CD14-positive monocyte (primary cell): ENCODE measurements around the gene H2AZ2. TPM values are rescaled to one million over a fixed set of nuclear protein-coding genes. Genes with fewer than 3 reads are reported as not detected.

Experiments
- DNase-seq, 3 donors: peaks; one replicate each; pipeline ENCODE4 v3.0.0-alpha.2; 2011 to 2022
- H2AFZ ChIP-seq: 2 replicates; pipeline ENCODE4 v1.6.0; 2012; ENCODE audit warnings: mild to moderate bottlenecking, low read depth, low read length, inconsistent platforms; ENCODE audit not compliant: insufficient read depth, poor library complexity, severe bottlenecking
- H3K27ac ChIP-seq, 2 donors: 1 replicate in 1 of 2; 2 replicates in 1 of 2; pipeline ENCODE4 v1.5.1; 2012 to 2013; ENCODE audit warnings: low read length in 2 of 2, control low read depth in 1 of 2, inconsistent platforms in 1 of 2, low read depth in 1 of 2, mild to moderate bottlenecking in 1 of 2
- H3K27me3 ChIP-seq, 2 donors: one replicate each; pipeline versions ENCODE4 v1.6.0 to v1.6.1; 2011 to 2013; ENCODE audit warnings: low read length in 2 of 2; ENCODE audit not compliant: control insufficient read depth in 2 of 2, insufficient read depth in 2 of 2
- H3K36me3 ChIP-seq, 2 donors: replicated peaks in 1 of 2; 1 replicate in 1 of 2; 2 replicates in 1 of 2; pipeline versions ENCODE4 v1.5.1 to v1.6.1; 2012 to 2013; ENCODE audit warnings: low read length in 2 of 2, control low read depth in 1 of 2, inconsistent platforms in 1 of 2, mild to moderate bottlenecking in 1 of 2; ENCODE audit not compliant: insufficient read depth in 2 of 2, control insufficient read depth in 1 of 2
- H3K4me1 ChIP-seq, 2 donors: 1 replicate in 1 of 2; 2 replicates in 1 of 2; pipeline versions ENCODE4 v1.5.1 to v1.6.1; 2012 to 2013; ENCODE audit warnings: low read length in 2 of 2, control low read depth in 1 of 2, inconsistent platforms in 1 of 2, mild to moderate bottlenecking in 1 of 2, moderate library complexity in 1 of 2; ENCODE audit not compliant: insufficient read depth in 2 of 2, control insufficient read depth in 1 of 2
- H3K4me2 ChIP-seq: replicated peaks from 2 replicates; pipeline ENCODE3; 2012; ENCODE audit warnings: low read length, moderate library complexity, mild to moderate bottlenecking; ENCODE audit not compliant: poor library complexity, severe bottlenecking; ENCODE audit errors: extremely low read depth
- H3K4me3 ChIP-seq, 3 experiments: fragments of 200-600 bp in 1 of 3; sonication (generic) in 1 of 3; replicated peaks in 1 of 3; 1 replicate in 2 of 3; 2 replicates in 1 of 3; pipeline ENCODE4 v1.5.1; 2011 to 2013; ENCODE audit warnings: low read length in 3 of 3, mild to moderate bottlenecking in 3 of 3, control low read depth in 2 of 3, low read depth in 2 of 3, inconsistent platforms in 1 of 3, moderate library complexity in 1 of 3
- H3K79me2 ChIP-seq: 2 replicates; pipeline ENCODE4 v1.6.0; 2012; ENCODE audit warnings: mild to moderate bottlenecking, control low read depth, inconsistent platforms, low read length, moderate library complexity; ENCODE audit not compliant: insufficient read depth
- H3K9ac ChIP-seq: 2 replicates; pipeline ENCODE4 v1.6.0; 2017; ENCODE audit warnings: low read length, mild to moderate bottlenecking; ENCODE audit not compliant: insufficient read depth, poor library complexity, severe bottlenecking
- H3K9me3 ChIP-seq, 2 donors: replicated peaks in 1 of 2; 1 replicate in 1 of 2; 2 replicates in 1 of 2; pipeline versions ENCODE4 v1.5.1 to v1.6.1; 2012 to 2013; ENCODE audit warnings: low read length in 2 of 2, control low read depth in 1 of 2; ENCODE audit not compliant: control insufficient read depth in 1 of 2, insufficient read depth in 1 of 2
- H4K20me1 ChIP-seq: 2 replicates; pipeline ENCODE4 v1.6.0; 2012; ENCODE audit warnings: mild to moderate bottlenecking, low read length, control low read depth, moderate library complexity; ENCODE audit not compliant: insufficient read depth
- H3K27ac Mint-ChIP-seq, 7 donors: one replicate each; pipeline ENCODE4 v1.8.0; 2020; ENCODE audit warnings: mild to moderate bottlenecking in 7 of 7, mixed read lengths in 7 of 7, moderate library complexity in 6 of 7, inconsistent platforms in 2 of 7
- H3K27me3 Mint-ChIP-seq, 3 donors: one replicate each; pipeline ENCODE4 v1.8.0; 2021 to 2022; ENCODE audit warnings: low read depth in 3 of 3, mild to moderate bottlenecking in 3 of 3, mixed read lengths in 3 of 3, moderate library complexity in 3 of 3, inconsistent platforms in 1 of 3
- H3K36me3 Mint-ChIP-seq, 2 donors: one replicate each; pipeline ENCODE4 v1.8.0; 2020; ENCODE audit warnings: mixed read lengths in 2 of 2, inconsistent platforms in 1 of 2, mild to moderate bottlenecking in 1 of 2
- H3K4me1 Mint-ChIP-seq: one replicate; pipeline ENCODE4 v1.8.0; 2020; ENCODE audit warnings: mild to moderate bottlenecking, mixed read lengths
- H3K4me3 Mint-ChIP-seq, 2 donors: one replicate each; pipeline ENCODE4 v1.8.0; 2020; ENCODE audit warnings: mild to moderate bottlenecking in 2 of 2, mixed read lengths in 2 of 2, moderate library complexity in 1 of 2
- H3K9me3 Mint-ChIP-seq, 7 donors: one replicate each; pipeline ENCODE4 v1.8.0; 2020 to 2022; ENCODE audit warnings: mixed read lengths in 7 of 7, mild to moderate bottlenecking in 6 of 7, moderate library complexity in 6 of 7, inconsistent platforms in 2 of 7
- WGBS: methylation state at CpG from one replicate; pipeline ENCODE4 v1.1.5; 2013; ENCODE audit warnings: missing lambda C conversion rate; ENCODE audit not compliant: insufficient coverage; 5-methylcytosine and 5-hydroxymethylcytosine counted together
- intact Hi-C, 2 donors: fragments of 100-400 bp; cut with micrococcal nuclease; formaldehyde crosslinking; loops; one replicate each; pipeline versions ENCODE4 v1.15.0 to v1.15.1; 2023
- polyA plus RNA-seq, 3 donors: library from polyadenylated mRNA; depleted of rRNA in 1 of 3; unstranded in 2 of 3; stranded (reverse) in 1 of 3; fragments of 300-500 nt in 2 of 3; fragments of >200 nt in 1 of 3; fragmentation: Illumina TruSeq in 2 of 3; gene quantifications; 1 replicate in 2 of 3; 2 replicates in 1 of 3; pipeline ENCODE4 v1.2.3, GENCODE V29; 2012 to 2021
- TF ChIP-seq, protein P1 (sequence below): fragments of 200-600 bp; IDR thresholded peaks from one replicate; pipeline ENCODE4 v1.8.0; 2022; ENCODE audit warnings: antibody characterized with exemption, mild to moderate bottlenecking

The H2AZ2 gene
- polyA plus RNA-seq, 3 donors = 128 to 186 (median 181) TPM

DNA sequence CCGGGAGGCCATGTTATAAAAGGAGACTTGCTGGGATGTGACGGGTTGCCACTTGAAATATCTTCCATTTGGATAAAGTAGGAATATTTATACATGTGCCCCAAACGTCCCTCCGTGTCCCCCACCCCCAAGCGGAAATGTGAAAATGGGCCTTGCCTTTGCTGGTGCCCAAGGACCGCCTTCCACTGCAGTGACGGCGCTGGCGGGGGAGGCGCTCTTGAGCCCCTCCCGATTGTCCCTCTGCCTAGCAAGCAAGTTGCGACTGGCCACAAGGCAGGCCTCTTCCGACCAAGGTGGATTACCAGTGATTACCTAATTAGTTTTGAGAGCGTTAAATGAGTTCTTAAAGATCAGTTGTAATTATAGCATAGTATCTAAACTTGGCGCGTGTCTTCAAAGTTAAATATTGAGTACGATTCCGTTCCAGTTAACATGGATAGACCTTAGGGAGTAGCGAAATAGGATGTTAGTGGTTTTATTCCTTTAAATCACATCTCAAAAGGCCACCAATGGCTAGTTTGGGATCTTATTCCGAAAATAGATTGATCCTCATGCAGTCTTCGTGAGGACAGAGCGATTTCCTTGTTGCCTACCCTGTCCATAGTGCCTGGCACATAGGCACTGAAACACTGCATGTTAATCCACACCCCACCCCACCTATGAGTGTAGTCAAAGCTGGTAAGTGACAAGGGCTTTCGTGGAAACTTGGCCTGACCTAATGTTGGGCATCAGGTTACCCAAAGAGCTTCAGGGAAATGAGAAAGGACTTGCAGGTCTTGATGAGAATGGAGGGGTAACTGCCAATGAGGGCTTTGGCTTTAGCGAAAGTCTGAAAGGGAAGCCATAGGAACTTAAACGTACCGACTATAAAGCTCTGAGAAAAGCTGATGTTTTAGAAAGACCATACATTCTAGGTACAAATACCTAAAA, 50.3 kb downstream of the H2AZ2 start:
- Histone ChIP-seq H4K20me1 (peaks cover 35% of the 10 kb centered on the region), H3K4me1 (peaks cover 23 to 30% of the 10 kb centered on the region in 2 donors), H3K4me3 (peak overlapping the region; percentile 70 to 85 (median 82)), H3K4me2 (peak overlapping the region; percentile 89), H3K27ac (peak overlapping the region; percentile 94 to 95), H2AFZ (peak overlapping the region; percentile 85), H3K36me3 (peaks cover 35 to 39% of the 10 kb centered on the region in 2 donors), H3K9me3 (no peaks in the 10 kb centered on the region), H3K79me2 (peaks cover 53% of the 10 kb centered on the region), H3K27me3 (no peaks in the 10 kb centered on the region), H3K9ac (peak overlapping the region; percentile 92)
- H3K27me3 Mint-ChIP-seq = peaks cover 0 to 1% (median 0%) of the 10 kb centered on the region in 3 donors
- TF ChIP-seq, protein P1, sequence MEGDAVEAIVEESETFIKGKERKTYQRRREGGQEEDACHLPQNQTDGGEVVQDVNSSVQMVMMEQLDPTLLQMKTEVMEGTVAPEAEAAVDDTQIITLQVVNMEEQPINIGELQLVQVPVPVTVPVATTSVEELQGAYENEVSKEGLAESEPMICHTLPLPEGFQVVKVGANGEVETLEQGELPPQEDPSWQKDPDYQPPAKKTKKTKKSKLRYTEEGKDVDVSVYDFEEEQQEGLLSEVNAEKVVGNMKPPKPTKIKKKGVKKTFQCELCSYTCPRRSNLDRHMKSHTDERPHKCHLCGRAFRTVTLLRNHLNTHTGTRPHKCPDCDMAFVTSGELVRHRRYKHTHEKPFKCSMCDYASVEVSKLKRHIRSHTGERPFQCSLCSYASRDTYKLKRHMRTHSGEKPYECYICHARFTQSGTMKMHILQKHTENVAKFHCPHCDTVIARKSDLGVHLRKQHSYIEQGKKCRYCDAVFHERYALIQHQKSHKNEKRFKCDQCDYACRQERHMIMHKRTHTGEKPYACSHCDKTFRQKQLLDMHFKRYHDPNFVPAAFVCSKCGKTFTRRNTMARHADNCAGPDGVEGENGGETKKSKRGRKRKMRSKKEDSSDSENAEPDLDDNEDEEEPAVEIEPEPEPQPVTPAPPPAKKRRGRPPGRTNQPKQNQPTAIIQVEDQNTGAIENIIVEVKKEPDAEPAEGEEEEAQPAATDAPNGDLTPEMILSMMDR = peak; percentile 63
- H3K4me3 Mint-ChIP-seq = peak overlapping the region; percentile 92 to 96
- peak; percentile 78 to 86 (median 80) for DNase-seq
- peaks cover 19% of the 10 kb centered on the region for H3K4me1 Mint-ChIP-seq
- peaks cover 0 to 2% (median 0%) of the 10 kb centered on the region in 7 donors for H3K9me3 Mint-ChIP-seq
- peak overlapping the region; percentile 97 to 99 (median 98) for H3K27ac Mint-ChIP-seq
- WGBS = 0% methylated on average over 10 of the region's 26 CpGs
- intact Hi-C loops = loop anchor here (2.0 to 5.0 kb wide), 4 partner anchors 45 to 85 kb away; partner anchors contain the start of gene H2AZ2 (in 1 of the 2)
- peaks cover 33 to 35% of the 10 kb centered on the region in 2 donors for H3K36me3 Mint-ChIP-seq

DNA sequence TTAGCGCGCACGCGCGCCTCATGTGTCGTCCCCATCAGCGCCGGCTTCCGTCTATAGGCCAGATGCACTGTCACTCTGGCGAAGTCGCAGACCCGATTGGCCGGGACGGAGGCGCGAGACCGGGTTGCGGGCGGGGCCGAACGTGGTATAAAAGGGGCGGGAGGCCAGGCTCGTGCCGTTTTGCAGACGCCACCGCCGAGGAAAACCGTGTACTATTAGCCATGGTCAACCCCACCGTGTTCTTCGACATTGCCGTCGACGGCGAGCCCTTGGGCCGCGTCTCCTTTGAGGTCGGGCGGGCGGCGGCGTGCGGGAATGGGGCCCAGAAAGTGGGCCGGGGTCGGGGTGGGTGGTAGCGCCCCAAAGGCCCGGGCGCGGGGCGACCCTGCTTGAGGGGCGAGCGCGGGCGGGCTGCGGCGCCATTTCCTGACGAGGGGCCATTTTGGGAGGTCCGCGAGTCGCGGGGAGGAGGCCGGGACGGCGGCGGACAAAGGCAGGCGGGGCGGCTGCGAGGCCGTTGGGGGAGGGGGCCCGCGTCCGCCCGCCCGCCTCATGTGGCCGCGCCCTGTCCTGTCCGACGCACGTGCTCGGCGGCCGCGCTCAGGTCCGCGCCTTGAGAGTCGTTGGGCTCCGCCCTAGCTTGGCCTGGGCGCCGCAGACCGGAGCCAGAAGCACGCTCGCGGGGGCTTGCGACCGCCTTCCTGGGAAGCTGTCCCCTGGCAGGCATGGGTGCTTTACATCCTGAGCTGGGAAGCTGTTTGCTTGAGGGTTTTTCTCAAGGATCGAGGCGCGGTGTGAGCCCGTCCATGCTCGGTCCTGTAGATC, 51.2 kb downstream of the H2AZ2 start, which contains the start of gene PPIA:
Gene PPIA (plus strand): TSS at position 178 of the 825 bp plus-strand sequence. CDS start 44 bp downstream, at position 222.
- no peaks in the 10 kb centered on the region for H3K9me3 ChIP-seq
- DNase-seq = peak; percentile 95 to 99 (median 98)
- TF ChIP-seq, protein P1 = no peak
- Mint-ChIP-seq H3K4me3 (peak within 1 kb of the TSS; percentile 92 to 96), H3K36me3 (peaks cover 25 to 26% of the 10 kb centered on the region in 2 donors), H3K9me3 (no peaks in the 10 kb centered on the region), H3K27ac (peak within 1 kb of the TSS; percentile 97 to 99 (median 98)), H3K27me3 (peaks cover 0 to 1% (median 0%) of the 10 kb centered on the region in 3 donors), H3K4me1 (peaks cover 18% of the 10 kb centered on the region)
- H3K27me3 ChIP-seq = no peaks in the 10 kb centered on the region
- peak within 1 kb of the TSS; percentile 89 for H3K4me2 ChIP-seq
- intact Hi-C loops = loop anchor here (2.0 to 5.0 kb wide), 4 partner anchors 44 to 86 kb away; partner anchors contain the start of gene H2AZ2 (in 1 of the 2)
- H3K4me3 ChIP-seq = peak within 1 kb of the TSS; percentile 70 to 85 (median 82)
- H2AFZ ChIP-seq = peak within 1 kb of the TSS; percentile 85
- peak within 1 kb of the TSS; percentile 94 to 95 for H3K27ac ChIP-seq
- peaks cover 53% of the 10 kb centered on the region for H3K79me2 ChIP-seq
- peaks cover 26% of the 10 kb centered on the region for H4K20me1 ChIP-seq
- peaks cover 23 to 30% of the 10 kb centered on the region in 2 donors for H3K4me1 ChIP-seq
- peaks cover 26 to 30% of the 10 kb centered on the region in 2 donors for H3K36me3 ChIP-seq
- peak within 1 kb of the TSS; percentile 92 for H3K9ac ChIP-seq
- WGBS = under 1% methylated on average over 99 of the region's 99 CpGs
